Kidney epithelial cell (primary cell): ENCODE data around the gene HRG. TPM values are rescaled to one million over a fixed set of nuclear protein-coding genes. Genes with fewer than 3 reads are reported as not detected.
"Not testable (repeated sequence)": the region's sequence is repeated elsewhere in the genome, so short reads cannot be mapped to it uniquely, and the experiment has no call there.

Experiments used
- DNase-seq: peaks from one replicate; pipeline ENCODE4 v3.0.0-alpha.2; 2010; ENCODE audit warnings: low read depth
- H3K27me3 ChIP-seq: 2 replicates; pipeline ENCODE4 v1.6.0; 2011; ENCODE audit warnings: low read length; ENCODE audit not compliant: control insufficient read depth, insufficient read depth
- H3K36me3 ChIP-seq: 2 replicates; pipeline ENCODE4 v1.5.1; 2011; ENCODE audit warnings: low read length; ENCODE audit not compliant: control insufficient read depth, insufficient read depth
- H3K4me3 ChIP-seq: 2 replicates; pipeline ENCODE4 v1.5.1; 2011; ENCODE audit warnings: low read depth, mild to moderate bottlenecking, control low read depth, low read length
- CTCF ChIP-seq: IDR thresholded peaks from 2 replicates; pipeline ENCODE4 v1.5.1; 2011; ENCODE audit warnings: mild to moderate bottlenecking, moderate library complexity, low read length, control low read depth, inconsistent platforms; ENCODE audit not compliant: insufficient read depth, poor library complexity, severe bottlenecking
- total RNA-seq: library from RNA; depleted of rRNA; stranded (reverse); fragments of >200 nt; gene quantifications from 2 replicates; pipeline ENCODE4 v1.2.3, GENCODE V29; 2015

HRG gene
- total RNA-seq, 1 donor from 2014 or later: 0.13 TPM

DNA sequence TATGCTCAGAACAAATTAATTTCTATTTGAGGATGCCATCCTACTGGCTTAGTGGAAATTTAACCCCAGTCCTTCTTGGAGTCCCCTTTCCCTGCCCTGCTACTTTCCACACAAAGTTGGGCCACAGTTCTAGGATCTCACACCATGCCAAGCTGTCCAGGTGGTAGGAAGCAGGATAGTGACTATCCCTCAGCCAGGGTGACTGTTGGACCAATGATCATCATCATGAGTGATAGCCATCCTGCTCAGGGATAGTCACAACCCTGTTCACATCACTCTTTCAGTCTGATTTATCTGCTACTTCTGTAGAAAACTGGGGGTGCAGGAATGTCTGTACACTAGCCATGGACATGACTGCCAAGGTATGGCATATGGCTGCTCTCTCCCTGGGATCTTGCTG is 12.8 kb downstream of the HRG start:
- TF ChIP-seq CTCF: no peak
- no peak for DNase-seq
- Histone ChIP-seq H3K4me3 (no peak overlapping the region), H3K27me3 (peaks cover 5% of the 10 kb centered on the region), H3K36me3 (no peaks in the 10 kb centered on the region)

DNA sequence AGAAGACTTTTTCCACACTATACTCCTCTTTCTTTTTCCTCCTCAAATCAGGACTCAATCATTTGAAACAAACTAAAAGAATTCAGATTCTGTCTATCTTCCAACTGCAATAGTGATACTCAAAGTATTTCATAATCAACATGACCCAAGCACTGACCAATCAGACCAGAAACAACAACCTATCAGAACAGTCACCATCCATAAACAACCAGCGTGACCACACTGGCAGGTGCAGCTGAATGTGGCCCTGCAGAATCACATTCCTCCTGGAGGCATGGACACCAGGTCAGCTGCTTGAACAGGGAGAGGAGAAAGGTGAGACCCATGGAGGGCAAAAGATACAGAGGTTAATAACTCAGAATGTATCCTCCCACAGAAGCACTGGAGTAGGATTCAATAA is 13.3 kb downstream of the HRG start:
- no peaks in the 10 kb centered on the region for H3K36me3 ChIP-seq
- DNase-seq: no peak
- H3K27me3 ChIP-seq: peaks cover 5% of the 10 kb centered on the region
- no peak overlapping the region for H3K4me3 ChIP-seq
- no peak for TF ChIP-seq CTCF

GRCh38 chr3:186680869-186681268 is 15.1 kb downstream of the HRG start:
- no peak for DNase-seq
- Histone ChIP-seq H3K27me3 (no peaks in the 10 kb centered on the region), H3K4me3 (no peak overlapping the region), H3K36me3 (no peaks in the 10 kb centered on the region)
- no peak for TF ChIP-seq CTCF

GRCh38 chr3:186682812-186683211 is 17.0 kb downstream of the HRG start:
- H3K36me3 ChIP-seq: no peaks in the 10 kb centered on the region
- H3K27me3 ChIP-seq: no peaks in the 10 kb centered on the region
- no peak for TF ChIP-seq CTCF
- no peak overlapping the region for H3K4me3 ChIP-seq
- DNase-seq: no peak

DNA sequence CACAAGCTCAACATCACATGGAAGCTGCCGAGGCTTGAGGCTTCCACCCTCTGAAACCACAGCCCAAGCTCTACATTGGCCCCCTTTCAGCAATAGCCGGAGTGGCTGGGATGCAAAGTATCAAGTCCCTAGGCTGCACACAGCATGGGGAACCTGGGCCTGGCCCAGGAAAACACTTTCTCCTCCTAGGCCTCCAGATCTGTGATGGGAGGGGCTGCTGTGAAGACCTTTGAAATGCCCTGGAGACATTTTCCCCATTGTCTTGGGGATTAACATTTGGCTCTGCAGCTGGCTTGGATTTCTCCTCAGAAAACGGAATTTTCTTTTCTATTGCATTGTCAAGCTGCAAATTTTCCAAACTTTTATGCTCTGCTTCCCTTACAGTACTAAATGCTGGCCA is 18.2 kb downstream of the HRG start:
- TF ChIP-seq CTCF: no peak
- DNase-seq: no peak
- H3K4me3 ChIP-seq: no peak overlapping the region
- H3K27me3 ChIP-seq: no peaks in the 10 kb centered on the region
- no peaks in the 10 kb centered on the region for H3K36me3 ChIP-seq

GRCh38 chr3:186686475-186686874 is 20.7 kb downstream of the HRG start:
- H3K36me3 ChIP-seq, H3K4me3 ChIP-seq, H3K27me3 ChIP-seq, DNase-seq: not testable (repeated sequence)
